Measurements from ENCODE around the gene PROM1.

Gene PROM1

DNA sequence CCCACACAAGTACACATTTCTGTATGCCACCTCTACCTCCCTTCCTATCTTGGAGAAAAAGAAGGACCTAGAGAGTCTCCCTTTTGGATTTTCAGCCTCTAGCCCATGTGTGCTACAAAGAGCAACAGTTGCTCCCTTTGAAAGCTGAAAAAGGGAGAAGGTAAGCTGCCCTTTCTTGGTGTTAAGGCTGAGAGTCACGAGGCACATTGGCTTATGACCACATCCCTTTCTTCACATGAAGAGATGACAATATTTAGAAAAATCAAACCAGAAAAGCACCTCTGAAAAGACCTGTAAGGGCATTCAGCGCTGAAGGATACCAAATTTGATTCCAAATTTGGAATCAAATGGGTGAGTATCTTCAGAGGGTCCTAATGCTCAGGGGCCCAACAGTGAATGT is 138.9 kb downstream of the PROM1 start:
- TF ChIP-seq, protein P1, sequence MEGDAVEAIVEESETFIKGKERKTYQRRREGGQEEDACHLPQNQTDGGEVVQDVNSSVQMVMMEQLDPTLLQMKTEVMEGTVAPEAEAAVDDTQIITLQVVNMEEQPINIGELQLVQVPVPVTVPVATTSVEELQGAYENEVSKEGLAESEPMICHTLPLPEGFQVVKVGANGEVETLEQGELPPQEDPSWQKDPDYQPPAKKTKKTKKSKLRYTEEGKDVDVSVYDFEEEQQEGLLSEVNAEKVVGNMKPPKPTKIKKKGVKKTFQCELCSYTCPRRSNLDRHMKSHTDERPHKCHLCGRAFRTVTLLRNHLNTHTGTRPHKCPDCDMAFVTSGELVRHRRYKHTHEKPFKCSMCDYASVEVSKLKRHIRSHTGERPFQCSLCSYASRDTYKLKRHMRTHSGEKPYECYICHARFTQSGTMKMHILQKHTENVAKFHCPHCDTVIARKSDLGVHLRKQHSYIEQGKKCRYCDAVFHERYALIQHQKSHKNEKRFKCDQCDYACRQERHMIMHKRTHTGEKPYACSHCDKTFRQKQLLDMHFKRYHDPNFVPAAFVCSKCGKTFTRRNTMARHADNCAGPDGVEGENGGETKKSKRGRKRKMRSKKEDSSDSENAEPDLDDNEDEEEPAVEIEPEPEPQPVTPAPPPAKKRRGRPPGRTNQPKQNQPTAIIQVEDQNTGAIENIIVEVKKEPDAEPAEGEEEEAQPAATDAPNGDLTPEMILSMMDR (conservative IDR thresholded peaks at IDR 0.05), result no peak
- no peak overlapping the region for H3K27ac ChIP-seq

DNA sequence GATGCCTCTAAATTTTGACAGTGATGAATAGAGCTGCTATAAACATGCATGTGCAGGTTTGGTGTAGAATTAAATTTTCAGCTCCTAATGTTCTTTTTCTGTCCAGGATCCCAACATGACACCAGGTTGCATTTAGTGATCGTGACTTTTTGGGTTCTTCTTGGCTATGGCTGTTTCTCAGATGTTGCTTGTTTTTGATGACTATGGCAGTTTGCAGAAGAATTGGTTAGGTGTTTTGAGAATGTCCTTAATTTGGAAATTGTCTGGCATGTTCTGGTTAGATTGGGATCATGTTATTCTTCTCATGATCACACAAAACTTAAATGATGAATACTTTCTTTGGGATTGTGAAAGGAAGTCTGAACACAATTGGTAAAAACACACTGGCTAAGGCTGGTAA is 141.5 kb downstream of the PROM1 start:
- TF ChIP-seq, protein P1 (conservative IDR thresholded peaks at IDR 0.05), result no peak
- no peak overlapping the region for H3K27ac ChIP-seq

DNA sequence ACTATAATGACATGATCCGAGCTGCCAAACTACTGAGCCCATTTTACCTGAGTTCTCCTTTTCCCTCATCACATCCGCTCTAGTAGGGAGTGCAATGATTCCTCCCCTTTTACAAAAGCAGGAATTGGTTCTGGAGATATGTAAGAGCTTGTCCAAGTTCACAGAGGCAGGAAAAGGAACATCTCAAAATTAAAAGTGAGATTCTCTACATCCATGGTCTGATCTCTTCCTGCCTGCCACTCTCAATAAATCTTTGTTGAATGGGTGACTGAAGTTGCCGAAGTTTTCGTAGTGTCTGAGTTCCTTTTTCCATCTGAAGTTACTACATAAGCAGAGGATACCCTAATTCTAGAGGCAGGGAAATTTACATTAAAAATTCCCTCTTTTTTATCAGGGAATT is 145.2 kb downstream of the PROM1 start, which contains the start of gene FGFBP1:
TSS of gene FGFBP1 (minus strand) at position 101 of the 400 bp plus-strand sequence. CDS start 2,108 bp downstream, outside the sequence.
- TF ChIP-seq, protein P1 (conservative IDR thresholded peaks at IDR 0.05), result no peak
- no peak within 1 kb of the TSS for H3K27ac ChIP-seq

DNA sequence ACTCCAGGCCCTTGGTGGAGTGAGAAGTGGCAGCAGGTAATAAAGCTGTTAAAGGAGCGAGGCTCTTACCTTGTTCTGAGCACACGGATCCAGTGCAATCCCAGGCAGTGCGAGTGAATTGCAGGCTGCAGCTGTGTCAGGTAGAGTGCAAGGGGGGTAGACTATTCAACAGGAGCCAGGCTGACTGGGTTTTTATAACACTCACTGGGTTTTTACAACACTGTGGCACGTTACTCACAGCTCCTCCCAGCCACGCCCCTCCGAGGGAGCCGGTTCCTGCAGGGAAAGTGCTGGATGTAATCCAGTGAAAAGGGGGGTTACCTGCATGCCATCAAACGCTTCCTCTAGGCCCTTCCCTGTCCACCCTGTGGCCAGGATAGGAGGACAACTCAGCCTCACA is 145.6 kb downstream of the PROM1 start:
- TF ChIP-seq, protein P1 (conservative IDR thresholded peaks at IDR 0.05), result no peak
- H3K27ac ChIP-seq, result no peak overlapping the region

DNA sequence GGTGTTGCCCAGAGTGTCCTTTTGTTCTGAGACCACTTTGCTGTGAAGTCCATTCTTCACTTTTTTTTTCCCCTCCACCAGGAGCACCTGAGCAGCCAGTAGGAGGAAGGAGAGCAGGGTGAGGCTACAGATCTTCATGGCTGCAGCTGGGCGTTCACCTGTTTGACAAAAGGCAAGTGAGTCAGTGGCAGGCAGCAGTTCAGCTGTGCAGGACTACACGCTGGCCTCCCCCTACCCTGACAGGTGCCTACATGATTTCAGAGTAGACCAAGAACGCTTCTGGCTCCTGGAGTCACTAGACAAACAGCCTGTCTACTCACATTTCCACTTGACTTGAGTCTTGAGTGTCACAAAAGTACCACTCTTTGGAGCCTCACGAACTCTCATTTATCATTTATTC is 147.3 kb downstream of the PROM1 start:
- no peak overlapping the region for H3K27ac ChIP-seq
- TF ChIP-seq, protein P1 (conservative IDR thresholded peaks at IDR 0.05), result no peak

DNA sequence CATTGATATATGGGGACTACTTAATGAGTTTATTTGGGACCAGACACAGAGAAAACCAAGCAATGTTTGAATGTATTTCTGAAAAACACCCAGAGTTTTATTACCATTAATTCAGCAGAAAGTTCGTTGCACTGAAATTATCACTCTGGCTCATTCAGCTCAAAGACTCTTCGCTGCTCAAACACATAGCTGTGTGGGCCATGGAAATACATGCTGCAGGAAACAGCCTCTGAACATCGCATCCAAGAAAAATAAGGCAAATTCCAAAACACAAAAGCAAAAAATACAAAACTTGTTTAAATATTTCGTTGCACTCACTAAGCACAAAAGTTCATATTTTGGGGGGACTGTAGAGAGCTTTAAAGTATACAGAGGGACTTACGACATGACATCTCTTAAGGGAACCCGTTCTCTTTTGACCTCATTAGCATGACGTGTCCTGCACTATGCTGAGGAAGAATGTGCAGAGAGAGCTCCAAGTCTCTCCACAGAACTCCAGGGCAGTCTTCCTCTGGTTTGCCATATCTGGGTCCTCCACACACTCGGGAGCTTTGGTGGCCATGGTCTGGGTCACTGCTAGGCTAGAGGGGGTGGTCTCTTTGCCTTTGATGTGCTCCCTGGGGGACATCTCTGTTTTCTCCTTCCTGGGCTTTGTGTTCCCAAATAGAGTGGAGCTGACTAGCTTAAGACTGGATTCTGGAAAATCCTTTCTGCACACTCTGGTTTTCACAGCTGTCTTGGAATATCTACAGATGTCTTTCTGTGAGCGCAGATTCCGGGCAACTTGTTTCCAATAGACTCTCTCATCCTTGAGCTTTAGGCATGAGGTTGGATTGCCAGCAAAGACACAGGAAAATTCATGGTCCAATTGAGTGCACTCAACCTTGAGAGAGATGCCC is 148.1 kb downstream of the PROM1 start:
- H3K27ac ChIP-seq, result no peak overlapping the region

DNA sequence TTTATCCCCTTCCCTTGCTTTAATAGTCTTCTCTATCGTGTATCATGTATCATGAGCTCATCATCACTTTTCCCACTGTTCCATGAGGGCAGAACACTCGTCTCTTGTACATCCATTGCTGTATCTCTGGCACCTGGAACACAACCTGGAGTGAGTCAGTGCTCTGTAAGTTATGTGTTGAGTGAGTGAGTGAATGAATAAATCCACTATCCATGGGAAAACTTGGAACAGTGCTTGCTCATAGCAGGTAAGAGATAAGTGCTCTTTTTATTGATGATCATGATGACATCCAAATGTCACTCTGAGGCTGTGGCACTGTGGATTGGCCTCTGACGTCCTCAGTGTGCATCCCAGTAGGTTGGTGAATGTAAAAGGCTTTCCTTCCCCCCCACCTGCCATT is 149.6 kb downstream of the PROM1 start:
- H3K27ac ChIP-seq, result no peak overlapping the region
- TF ChIP-seq, protein P1 (conservative IDR thresholded peaks at IDR 0.05), result no peak

More for the DNA sequence above, 148.1 kb downstream of the PROM1 start:
- TF ChIP-seq, protein P1 (conservative IDR thresholded peaks at IDR 0.05), result no peak

Measured in VCaP (cell line).